Stimulated activated CD4-positive, alpha-beta T cell treated with anti-CD3 and anti-CD28 coated beads, Interleukin-4, amount 100 ng/mL, for 1 hour (primary cell): ENCODE data around the gene RASSF3.

ENCODE experiments used
- DNase-seq: peaks from one replicate; pipeline ENCODE4 v3.0.0-alpha.2; 2020

Gene RASSF3

DNA sequence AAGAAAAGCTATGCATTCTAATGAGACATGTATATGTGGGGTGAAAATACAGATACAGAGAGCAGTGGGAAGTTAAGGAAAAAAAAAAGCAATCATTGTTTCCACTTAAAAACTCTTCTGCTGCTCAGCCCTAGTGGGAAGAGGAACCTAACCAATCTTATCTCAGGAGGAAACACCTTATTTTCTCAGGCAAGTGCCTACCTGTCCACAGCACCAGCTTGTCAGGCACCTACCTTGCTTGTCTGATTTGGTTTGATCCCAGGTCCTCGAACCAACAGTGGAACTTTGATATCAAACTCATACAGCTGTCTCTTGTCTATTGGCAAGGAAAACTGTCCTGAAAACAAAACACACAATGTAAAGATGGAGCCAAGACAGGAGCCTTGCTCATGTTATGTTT is 126.5 kb downstream of the RASSF3 start:
- DNase-seq, result no peak

- peak; percentile 17 for DNase-seq
These were observed 127.2 kb downstream of the RASSF3 start for GRCh38 chr12:64737539-64737938.

GRCh38 chr12:64739778-64740177 is 129.5 kb downstream of the RASSF3 start:
- no peak for DNase-seq

- DNase-seq, result no peak
These were observed 130.4 kb downstream of the RASSF3 start for GRCh38 chr12:64740646-64741045.

DNA sequence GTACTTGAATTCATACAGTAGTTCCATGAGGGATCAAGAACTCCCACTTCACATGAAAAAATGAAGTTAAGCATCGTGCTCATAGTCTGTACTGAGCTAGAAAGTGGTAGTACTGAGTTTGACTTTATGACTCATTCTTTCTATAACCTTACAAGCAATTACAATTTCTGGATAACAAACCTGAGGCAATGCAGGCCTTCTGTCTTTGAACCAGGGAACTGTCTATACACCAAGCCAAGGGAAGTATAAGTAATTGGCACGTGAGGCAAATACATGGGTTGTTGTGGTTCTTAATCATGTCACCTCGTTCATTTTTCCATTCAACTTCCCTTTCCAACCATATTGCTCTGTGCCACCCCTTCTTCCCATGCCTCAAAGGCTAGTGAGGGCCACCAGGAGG is 132.1 kb downstream of the RASSF3 start:
- DNase-seq, result no peak

GRCh38 chr12:64743206-64743605 is 132.9 kb downstream of the RASSF3 start:
- DNase-seq, result no peak

DNA sequence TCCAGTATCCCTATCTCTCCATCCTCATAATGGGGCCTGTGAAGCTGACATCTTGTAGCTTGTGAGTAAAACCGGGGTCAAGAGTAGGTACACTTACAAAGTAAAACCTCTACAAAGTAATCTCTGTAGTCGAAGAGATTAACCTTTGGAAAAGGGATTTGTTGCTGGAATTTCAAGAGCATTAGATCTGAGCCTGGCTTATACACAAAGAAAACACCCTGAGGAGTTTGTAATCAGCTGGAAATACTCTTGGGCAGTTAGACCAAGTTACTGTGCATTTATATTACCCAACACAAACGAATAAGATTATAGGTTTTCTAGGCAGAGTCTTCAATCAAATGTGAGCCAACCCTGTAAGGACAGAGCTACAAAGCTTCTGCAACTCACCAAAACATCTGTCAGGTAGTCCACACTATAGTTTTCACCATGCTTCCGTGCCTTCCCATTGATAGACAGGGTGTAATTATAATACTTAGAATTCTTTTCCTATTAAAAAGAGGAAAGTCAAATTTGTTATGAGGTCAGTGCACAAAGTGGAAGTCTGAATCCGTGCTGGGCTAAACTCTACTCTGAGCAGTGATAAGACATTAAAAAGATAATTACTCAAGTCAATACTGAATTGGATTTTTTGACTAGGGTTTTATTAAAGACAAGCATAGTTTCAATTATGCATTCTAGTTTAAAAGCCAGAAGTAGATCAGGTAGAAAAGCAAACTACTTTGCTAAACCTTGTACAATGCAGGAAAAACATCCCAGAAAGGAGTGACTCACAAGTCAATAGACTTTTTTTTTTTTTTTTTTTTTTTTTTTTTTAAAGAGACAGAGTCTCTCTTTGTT is 134.3 kb downstream of the RASSF3 start:
- no peak for DNase-seq

DNA sequence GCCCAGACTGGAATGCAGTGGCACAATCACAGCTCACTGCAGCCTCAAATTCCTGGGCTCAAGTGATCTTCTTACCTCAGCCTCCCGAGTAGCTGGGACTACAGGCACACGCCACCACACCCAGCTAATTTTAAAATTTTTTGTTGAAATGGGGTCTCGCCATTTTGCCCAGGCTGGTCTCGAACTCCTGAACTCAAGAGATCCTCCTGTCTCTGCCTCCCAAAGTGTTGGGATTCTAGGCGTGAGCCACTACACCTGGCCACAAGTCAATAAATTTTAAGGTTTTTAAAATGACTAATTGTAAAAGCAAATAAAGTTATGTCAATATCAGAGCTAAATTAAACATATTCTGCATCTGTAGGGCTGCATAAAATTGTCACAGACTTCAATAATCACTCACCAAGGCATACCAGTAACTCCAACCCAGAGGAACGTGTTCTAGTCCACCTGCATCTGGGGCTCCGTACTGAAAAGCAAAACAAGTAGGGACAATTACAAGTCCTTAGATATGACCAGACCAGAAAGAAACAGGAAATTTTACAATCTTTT is 135.0 kb downstream of the RASSF3 start:
- DNase-seq, result no peak

GRCh38 chr12:64745980-64746379 is 135.7 kb downstream of the RASSF3 start:
- no peak for DNase-seq

GRCh38 chr12:64746663-64747062 is 136.4 kb downstream of the RASSF3 start:
- no peak for DNase-seq
